Myocyte (in vitro differentiated cells): ENCODE data around the gene ACRBP. TPM values are rescaled to one million over a fixed set of nuclear protein-coding genes. Genes with fewer than 3 reads are reported as not detected.
"Not testable (repeated sequence)": the region's sequence is repeated elsewhere in the genome, so short reads cannot be mapped to it uniquely, and the experiment has no call there.

ENCODE experiments used
- DNase-seq: peaks from one replicate; pipeline ENCODE4 v3.0.0-alpha.2; 2012; ENCODE audit warnings: low read depth
- total RNA-seq: library from RNA; depleted of rRNA; stranded (reverse); fragments of >200 nt; gene quantifications from 2 replicates; pipeline ENCODE4 v1.2.3, GENCODE V29; 2014

The ACRBP gene
- total RNA-seq, 1 donor from 2014 or later: 0.16 TPM

DNA sequence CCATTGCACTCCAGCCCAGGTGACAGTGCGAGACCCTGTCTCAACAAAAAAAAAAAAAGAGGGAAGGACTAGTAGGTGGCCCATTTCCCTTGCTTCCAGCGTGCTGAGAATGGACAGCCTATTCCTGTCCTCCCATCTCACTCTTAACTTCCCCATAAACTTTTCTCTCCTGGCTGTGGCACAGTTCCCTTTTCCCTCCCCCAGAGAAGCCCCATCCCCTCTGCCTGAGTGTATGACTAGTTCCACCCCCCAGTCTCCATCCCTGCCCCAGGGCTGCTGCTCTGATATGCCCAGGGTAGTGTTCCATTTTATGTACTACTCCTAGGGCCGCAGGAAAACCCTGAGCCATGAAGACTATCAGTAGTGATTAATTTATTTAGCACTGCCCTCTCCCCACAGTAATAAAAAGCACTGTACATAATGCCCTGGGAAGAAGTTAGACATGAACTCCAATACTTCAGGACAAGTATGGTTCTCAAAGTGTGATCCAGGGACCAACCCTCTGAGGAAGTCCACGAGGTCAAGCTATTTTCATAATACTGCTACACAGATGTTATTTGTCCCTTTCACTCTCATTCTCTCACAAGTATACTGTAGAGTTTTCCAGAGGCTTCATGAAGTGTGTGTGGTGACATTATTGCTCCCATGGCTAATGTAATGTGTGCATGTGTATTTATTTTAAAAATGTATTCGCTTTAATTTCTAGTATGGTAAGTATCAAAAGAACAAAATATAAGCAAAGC is 28.6 kb downstream of the ACRBP start:
- DNase-seq: no peak

DNA sequence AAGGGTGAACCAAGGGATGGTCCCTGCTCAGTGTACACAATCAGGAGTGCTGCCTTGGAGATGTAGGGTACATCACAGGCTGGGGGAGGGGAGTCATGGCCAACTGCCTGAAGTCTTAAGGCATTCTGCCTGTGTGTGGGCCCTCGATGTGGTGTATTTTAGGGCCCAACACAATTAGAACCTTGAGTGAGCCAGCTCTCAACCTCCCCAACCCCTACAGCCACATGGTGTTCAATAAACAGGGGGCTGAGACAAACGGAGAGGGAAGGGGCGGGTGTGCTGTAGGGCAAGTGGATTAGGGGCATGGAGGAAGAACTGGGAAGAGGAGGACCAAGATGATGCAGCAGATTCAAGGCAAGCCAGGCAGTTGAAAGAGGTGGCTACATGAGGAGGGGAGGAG is 31.4 kb downstream of the ACRBP start:
- DNase-seq: no peak

DNA sequence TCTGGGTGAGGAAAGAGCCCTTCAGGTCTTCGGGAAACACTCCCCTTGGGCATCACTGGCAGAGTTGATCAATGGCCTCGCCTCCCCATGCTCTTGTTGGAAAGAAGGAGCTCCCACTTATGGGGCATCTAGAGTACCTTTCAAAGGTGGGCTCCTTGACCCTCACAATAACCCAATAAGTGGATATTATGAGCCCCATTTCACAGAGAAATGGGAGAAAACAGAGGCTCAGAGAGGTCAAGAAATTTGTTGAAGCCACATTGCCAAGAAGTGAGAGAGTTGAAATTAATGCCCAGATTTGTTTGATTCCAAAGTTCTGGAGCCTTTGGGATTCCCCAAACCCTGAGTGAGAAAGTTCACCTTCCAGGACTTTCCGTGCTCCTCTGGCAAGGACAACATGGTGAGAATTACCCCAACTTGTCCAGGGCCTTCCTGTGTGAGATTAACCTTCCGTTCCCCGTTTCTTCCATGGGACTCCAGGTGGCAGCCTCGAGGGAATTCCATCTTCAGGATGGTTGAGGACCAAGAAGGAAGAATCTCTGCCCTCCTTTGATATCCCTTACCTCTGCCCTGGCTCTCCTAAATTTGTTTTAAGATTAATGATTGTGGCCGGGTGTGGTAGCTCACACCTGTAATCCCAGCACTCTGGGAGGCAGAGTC is 32.6 kb downstream of the ACRBP start:
- no peak for DNase-seq

DNA sequence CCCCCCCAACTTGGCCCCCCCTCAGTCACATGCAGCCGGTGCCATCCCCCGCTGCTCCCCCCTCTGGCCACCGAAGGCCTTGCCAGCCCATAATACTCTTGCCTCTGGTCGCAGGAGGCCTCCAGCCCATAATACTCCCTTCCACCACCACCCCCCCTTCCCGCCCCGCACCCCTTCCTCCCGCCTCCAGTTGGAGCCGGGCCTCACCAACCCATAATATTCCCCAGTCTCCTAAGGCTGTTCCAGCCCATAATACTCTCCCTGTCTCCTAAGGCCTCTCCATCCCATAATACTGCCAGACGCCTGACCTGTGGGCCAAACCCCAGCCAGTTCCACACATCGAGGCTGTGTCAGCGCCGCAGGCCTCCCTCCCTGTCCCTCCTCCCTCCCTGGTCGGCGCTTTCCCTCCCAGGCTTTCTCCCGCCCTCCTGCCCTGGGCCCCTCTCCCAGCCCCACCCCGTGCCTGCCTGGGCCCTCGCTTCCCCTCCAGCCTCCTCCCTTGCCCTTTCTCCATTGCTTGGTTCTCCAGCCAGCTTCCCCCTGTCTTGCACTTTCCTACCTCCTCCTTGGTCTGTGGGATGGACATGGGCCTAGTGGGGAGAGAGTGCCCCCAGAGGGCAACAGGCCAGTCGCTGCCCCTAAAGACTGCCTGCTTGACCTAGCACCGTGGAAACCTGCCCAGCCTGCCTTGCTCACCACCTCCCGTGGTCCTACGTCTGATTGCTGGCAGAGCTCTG is 33.3 kb downstream of the ACRBP start:
- DNase-seq: peak; percentile 91

DNA sequence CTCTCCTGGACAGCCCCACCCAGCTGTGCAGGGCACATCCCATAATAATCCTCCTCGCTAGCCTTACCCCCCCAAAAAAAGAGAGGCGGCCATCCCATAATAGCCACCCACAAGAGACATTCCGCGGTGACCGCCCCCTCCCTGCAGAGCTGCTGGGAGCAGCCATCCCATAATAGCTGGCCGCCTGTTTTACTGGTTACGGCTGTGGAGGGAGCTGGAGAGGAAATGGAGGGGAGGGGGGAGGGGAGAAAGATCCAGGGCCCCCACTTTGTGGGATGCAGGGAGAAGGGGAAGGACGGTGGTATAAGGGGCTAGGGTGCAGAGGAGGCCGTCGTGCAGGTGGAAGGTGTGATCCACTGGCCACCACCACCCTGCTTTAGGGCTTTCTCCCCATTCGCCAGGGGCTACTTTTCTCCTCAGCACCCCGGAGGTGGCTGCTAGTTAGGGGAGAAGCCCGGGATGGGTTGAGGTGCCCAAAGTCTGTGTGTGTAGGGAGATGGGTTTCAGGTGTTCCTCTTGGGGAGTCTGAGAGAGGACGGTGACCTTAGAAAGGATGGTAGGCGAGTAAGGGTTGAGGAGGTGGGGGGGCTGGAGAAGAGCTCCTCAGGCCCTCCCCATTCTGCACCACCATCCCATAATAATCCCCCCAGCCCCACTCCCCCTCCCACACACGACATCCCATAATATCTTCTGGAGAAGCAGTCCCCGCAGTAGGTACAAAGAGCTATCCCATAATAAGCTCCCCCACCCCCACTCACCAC is 34.0 kb downstream of the ACRBP start:
- DNase-seq: peak; percentile 83

DNA sequence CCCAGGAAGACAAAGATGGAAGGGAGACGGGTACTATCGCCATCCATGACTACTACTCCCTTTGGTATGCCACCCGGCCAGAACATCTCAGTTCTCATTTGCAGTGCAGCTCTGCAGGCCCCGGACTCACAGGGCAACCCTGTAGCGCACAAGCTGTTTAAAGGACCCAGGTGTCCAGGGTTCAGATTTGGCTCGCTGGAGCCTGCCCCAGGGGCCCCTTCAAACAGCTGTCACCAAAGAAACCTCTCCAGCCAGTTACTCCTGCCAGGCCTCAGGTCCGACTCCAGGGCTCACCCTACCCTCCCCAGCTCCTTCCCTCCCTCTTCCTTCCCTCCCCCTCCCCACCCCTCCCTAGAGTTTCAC is 34.6 kb downstream of the ACRBP start:
- no peak for DNase-seq

DNA sequence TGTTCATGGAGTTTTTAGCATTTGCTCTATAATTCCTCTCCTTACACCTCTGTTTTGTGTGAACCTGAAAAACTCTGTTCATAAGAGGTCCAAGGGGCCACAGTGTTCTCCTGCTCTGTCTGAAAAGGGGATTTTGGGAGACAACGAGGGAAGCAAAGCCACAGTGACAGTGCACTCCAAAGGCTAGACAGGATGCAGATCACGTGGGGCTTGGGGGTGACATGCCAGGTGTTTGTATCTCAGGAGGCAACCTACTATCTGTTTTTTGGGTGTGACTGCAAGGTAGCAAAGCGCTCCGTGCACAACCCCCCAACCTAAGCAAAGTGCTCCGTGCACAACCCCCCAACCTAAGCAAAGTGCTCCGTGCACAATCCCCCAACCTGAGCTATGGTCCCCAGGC is 35.0 kb downstream of the ACRBP start:
- DNase-seq: no peak

DNA sequence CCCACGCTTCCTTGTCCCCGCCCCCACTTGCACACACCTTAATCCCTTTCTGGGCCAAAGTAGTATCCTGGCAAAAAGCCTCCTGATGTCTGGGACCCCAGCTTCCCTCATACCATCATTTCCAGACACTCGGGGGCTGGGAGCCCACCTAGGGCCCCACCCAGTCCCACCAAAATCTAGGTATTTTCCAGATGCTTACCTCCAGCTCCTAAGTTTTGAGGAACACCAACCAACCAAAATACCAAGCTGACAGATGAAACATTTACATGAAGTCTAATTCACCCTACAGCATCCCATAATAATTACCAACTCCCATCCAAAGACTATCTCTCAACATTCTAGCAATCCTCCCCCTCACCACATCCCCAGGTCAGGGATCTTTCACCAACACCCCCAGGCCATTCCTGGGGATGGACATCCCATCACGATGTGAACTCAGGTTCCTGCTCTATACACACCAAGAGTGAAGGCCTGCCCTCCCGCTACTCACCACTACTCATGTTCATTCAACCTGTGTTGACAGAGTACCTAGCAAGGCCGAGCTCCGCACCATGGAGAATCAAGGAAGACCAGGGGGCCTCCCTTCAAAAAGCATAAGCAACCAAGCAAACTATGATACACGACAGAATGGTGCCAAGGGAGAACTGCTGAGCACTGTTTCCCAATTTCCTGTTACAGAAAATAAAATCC is 38.5 kb downstream of the ACRBP start:
- DNase-seq: peak; percentile 10

DNA sequence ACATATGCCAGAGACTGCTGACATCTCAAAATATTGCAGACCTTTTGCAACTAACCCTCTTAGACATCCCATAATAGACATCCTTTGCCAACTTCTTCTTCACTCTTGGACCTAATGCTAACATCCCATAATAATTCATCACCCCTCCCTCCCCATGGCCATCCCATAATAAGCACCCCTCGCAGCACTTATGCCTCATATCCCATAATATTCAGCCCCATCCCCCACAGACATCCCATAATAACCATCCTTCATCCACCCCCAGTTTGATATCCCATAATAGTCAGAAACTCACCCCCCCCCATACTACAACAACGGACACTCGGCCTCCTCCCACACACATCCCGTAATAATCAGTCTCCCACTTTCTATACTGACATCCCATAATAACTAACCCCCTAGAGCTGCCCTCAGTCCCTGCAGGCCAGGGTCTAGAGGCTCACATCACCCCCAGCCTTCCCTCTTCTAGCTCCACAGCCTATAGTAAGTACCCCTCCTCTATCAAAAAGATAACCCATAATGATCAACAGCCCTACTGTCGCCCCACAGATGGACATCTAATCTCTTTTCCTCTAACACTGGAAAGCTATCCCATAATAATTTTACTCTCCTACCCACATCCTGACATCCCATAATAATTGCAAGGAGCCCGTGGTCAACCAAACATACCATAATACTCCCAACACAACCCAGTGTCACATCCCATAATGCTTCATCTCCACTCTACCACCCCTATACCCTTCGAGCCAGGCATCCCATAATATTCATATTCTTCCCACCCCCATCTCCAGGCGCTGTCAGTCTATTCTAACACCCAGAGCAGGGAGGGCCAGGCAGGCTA is 39.3 kb downstream of the ACRBP start:
- peak; percentile 54 for DNase-seq

DNA sequence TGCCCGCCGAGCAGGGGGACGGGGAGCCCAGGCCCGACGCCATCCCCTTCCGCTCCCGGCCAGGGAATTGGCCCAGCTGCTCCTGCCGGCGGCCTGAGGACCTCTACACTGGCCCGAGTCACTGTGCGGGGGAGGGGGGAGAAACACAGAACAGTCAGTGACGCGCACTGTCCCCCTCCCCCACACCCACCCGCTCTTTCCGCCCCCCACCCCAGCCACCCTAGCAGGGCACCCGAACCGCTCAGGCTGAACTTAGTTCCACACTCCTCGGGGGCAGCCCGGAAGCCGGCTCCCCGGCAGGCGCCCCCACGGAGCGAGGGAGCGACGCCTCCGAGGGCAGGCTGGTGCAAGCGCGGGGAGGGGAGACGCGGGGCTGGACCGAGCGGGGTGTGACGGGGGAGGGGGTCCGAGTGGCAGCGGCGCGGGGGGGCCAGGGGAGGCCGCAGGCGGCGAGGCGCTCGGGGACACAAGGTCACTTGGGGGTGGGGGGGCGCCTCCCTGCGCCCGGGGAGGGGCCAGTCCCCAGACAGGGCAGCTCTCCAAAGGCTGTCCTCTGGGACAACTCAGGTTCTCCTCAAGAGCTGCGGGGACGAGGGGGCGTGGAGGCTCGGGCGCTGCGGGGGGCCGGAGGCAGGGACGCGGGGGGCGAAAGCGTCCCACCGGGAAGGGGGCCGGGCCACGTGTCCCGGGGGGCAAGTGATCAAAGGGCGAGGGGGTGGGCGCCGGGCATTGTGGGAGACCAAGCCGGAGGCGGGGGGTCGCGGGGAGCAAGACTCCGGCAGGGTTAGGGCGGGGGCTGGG is 40.7 kb downstream of the ACRBP start:
- DNase-seq: peak; percentile 63

DNA sequence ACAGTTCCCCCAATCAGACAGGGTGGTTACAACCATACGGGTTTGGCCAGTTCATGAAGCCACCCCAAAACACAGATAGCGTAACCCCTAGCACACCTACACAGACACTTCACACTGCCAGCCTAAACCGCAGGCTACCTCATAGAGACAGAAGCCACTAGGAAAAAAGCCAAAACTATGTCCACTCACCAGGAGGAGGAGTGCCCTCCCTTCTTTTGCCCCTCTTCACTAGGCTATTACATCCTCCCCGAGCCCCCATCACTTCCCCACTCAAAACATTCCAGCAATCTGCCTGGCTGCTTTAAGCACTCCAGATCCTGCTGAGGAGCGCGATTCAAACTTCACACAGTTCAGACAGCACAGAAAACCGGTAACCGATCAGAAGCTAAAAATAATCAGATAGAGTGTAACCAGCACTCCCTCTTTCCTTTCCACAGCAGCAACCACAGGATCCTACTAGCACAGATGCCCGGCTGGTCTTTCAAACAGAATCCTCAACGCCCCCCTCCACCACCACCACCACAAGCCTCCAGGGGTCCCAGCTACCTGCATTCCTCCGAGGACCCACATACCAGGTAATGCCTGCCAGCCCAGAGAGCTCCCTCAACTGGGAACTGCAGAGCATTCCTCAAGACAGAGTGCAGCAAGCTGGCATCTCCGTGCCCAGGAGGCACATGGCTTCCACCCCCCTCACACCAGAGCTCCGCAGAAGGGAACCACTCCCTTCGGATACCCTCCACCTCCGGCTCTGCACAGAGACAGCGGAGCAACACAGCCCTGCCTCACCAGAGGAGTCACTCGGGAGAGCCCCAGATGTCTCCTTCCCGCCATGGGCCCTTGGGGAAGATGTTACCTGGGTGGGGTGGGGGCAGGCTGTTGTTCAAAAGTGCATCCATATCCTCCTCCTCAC is 41.6 kb downstream of the ACRBP start:
- peak; percentile 68 for DNase-seq

DNA sequence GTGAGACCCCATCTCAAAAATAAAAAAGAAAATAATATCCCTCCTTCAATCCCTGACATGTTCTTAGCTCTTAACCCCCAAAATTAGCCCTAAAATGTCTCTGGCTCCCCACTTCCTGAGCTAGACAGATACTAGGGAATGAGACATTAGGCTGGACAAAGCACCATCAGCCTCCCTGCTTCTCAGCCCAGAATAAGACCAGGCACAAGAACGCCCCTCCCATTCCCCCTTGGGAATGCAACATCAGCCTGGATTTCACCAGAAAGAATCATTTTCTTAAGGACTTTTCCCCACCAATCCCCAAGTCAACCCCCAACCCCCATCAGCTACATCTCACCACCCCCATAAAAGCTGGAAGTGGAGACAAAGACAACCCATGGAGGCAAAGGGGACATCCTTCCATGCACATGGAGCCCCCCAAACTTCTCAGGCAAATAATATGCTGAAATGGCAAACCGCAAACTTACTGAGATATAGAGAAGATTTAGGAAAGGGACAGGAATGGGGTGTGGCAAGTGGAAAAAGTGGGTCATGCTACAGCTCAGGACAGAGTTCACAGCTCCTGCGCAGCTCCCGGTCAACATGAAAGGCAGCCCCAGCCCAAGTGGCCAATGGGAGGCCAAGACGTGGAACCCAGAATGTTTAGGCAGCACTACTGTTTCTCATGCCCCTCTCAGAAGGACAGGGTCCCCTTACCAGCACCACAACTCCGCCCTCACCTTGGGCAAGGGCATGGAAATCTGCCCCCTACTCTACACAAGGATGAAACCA is 42.8 kb downstream of the ACRBP start:
- DNase-seq: peak; percentile 16

DNA sequence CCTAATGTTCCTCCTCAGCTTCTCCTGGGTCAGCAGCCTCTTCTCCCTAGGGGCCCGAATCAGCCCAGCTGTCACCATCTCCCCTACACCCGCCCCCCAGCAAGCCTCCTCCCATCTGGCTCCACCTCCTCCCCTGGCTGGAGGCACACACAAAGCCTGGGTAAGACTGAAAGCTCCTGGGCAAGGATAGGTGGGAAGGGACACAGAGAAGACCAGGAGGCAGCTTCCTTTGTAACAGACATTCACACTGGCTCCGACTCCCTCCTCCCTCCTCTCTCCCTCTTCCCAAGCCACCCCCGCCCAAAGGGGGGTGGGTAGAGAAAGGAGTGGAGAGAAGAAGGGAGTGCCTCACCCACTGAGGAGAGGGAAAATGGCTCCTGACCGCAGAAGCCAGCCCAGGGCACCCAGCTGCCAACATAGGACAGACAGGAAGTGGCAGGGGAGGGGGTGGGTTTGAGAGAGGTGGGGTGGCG is 44.1 kb downstream of the ACRBP start:
- DNase-seq: peak; percentile 95

DNA sequence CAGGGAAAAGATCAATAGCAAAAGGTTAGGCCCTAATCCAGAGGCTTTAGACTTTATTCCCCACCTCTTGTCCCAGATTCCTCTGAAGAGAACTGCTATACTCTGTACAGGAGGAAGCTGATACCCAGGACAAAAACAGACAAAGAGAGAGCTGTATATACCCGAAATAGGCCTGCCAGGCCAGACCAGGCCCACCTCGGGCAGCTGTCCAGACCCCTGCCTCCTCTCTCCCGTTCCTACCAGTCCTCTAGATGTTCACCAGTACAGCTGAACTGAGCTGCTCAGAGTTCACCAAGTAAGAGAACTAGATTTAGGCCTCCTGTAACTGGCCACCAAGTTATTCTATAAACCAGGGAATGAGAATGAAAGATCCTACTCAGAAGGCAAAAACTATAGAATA is 44.7 kb downstream of the ACRBP start:
- DNase-seq: peak; percentile 66

DNA sequence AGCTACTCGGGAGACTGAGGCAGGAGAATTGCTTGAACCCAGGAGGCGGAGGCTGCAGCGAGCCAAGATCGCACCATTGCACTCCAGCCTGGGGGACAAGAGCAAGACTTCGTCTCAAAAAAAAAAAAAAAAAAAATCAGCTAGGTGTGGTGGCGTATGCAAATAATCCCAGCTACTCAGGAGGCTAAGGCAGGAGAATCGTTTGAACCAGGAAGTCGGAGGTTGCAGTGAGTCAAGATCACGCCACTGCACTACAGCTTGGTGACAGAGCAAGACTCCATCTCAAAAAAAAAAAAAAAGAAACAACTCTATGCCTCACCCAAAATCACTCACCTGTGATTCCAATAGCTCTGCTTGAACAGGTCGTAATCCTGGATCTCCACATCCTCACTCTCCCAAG is 51.6 kb downstream of the ACRBP start:
- DNase-seq: not testable (repeated sequence)

DNA sequence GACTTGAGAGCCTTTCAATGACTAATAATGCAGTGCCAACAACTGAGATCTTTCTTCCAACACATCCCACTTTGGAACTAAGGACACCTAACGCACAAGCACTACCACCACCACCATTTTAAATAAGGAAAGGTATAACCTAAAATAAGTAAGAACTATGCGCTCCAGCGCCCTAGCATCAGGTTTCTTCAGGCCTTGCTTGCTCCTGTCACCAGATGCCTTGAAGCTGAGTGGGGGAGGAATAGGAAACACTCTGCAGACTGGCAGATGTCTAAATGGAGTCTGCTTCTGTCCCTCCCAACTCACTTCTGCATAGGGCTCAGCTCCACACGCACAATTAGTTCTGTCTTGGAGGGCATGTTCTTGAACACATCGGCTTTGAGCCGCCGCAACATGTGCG is 55.1 kb downstream of the ACRBP start:
- DNase-seq: no peak
